SJSA1 (cell line): ENCODE data around the gene DCHS1. TPM values are rescaled to one million over a fixed set of nuclear protein-coding genes. Genes with fewer than 3 reads are reported as not detected.

ENCODE experiments used
- DNase-seq, 2 experiments: peaks; one replicate each; pipeline ENCODE4 v3.0.0-alpha.2; 2015 to 2020; ENCODE audit warnings: low spot score in 2 of 2, low read depth in 1 of 2
- H3K27ac ChIP-seq: fragments of 250-450 bp; sonication (Bioruptor Pico); 2 replicates; pipeline ENCODE4 v1.5.1; 2020; ENCODE audit warnings: mild to moderate bottlenecking, moderate library complexity
- H3K27me3 ChIP-seq: fragments of 250-450 bp; sonication (Bioruptor Pico); replicated peaks from 2 replicates; pipeline ENCODE4 v1.5.1; 2020; ENCODE audit warnings: mild to moderate bottlenecking, moderate library complexity
- H3K36me3 ChIP-seq: fragments of 250-450 bp; sonication (Bioruptor Pico); 2 replicates; pipeline ENCODE4 v1.5.1; 2020; ENCODE audit warnings: mild to moderate bottlenecking
- H3K4me1 ChIP-seq: fragments of 250-450 bp; sonication (Bioruptor Pico); replicated peaks from 2 replicates; pipeline ENCODE4 v1.6.1; 2021; ENCODE audit warnings: mild to moderate bottlenecking
- H3K4me3 ChIP-seq: fragments of 250-450 bp; sonication (Bioruptor Pico); 2 replicates; pipeline ENCODE4 v1.5.1; 2020; ENCODE audit warnings: mild to moderate bottlenecking
- H3K9me3 ChIP-seq: fragments of 250-450 bp; sonication (Bioruptor Pico); replicated peaks from 2 replicates; pipeline ENCODE4 v1.5.1; 2020; ENCODE audit warnings: mild to moderate bottlenecking
- total RNA-seq: library from RNA; depleted of rRNA; stranded (reverse); fragments of >200 nt; shearing (Covaris generic); gene quantifications from 2 replicates; pipeline ENCODE4 v1.2.3, GENCODE V29; 2014

Gene DCHS1
- total RNA-seq, 1 experiment from 2014 or later = 12.0 TPM

DNA sequence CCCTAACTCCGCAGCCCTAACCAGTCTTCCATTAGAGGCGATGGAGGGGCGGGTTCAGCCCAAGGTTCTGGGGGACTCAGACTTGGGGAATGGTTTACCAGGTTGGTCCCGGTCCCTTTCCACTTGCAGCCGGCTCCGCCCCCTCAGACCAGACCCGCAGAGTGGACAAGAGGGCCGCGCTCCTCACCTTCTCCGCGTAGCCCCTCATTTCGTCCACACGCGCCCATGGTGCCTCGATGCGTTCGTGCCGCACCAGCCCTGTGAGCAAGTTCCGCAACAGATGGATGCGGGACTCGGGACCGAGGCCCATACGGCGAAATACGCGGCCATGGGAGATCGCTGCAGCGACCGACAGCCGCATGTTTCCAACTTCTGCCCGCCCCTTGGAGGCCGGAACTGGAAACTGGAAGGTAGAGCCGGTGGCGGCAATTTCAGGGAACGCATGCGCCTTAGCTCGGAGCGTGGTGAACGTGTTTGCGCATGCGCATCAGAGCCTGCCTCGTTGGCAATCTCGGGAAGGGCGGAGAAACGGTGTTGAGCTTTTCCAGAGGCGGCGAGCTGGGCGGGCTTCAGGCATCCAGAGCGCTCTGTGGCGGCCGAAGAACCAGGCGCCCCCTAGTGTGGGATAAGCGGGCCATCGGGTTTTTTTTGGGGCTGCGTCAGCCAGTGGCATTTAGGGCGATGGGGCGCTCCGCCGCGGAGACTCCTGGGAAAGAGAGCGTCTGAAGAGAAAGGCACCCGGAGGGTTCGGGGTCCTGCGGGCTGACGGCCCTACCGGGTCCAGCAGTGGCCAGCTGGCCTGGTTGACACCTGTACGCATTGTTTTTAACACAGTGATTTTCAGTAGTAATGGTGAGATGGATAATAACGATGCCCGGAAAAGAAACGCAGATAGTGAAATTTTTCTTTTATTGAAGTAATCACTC, 27.6 kb upstream of the DCHS1 start, which contains the start of gene MRPL17:
TSS of gene MRPL17 (minus strand) at position 405 of the 926 bp plus-strand sequence. CDS start at position 361, 44 bp downstream.
- no peaks in the 10 kb centered on the region for H3K27me3 ChIP-seq
- peak within 1 kb of the TSS; percentile 21; the same call in 1 of the 2 replicates for H3K27ac ChIP-seq
- H3K36me3 ChIP-seq = peaks cover 20% of the 10 kb centered on the region
- H3K9me3 ChIP-seq = no peaks in the 10 kb centered on the region
- peak; percentile 89 to 96 for DNase-seq
- H3K4me1 ChIP-seq = no peaks in the 10 kb centered on the region
- peak within 1 kb of the TSS; percentile 69 for H3K4me3 ChIP-seq

DNA sequence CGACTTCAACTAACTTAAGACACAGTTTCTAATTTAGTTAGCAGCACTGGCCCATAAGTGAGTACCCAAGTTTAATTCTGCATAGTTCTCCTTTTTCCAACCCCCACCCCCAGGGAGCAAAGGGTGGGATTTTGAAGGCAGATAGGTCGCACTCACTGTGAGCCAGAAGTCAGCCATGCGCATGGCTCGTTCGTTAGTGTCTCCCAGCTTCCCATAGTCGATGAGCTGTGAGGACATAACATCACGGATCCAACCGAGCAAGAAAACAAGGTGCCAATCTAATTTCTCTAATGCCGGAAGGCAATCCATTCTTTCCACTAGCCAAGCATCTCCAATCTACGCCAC, 27.0 kb upstream of the DCHS1 start:
- Histone ChIP-seq H3K9me3 (no peaks in the 10 kb centered on the region), H3K4me3 (peak overlapping the region; percentile 69), H3K4me1 (no peaks in the 10 kb centered on the region), H3K27me3 (no peaks in the 10 kb centered on the region), H3K27ac (peak overlapping the region; percentile 21; the same call in 1 of the 2 replicates), H3K36me3 (peaks cover 20% of the 10 kb centered on the region)
- DNase-seq = no peak

DNA sequence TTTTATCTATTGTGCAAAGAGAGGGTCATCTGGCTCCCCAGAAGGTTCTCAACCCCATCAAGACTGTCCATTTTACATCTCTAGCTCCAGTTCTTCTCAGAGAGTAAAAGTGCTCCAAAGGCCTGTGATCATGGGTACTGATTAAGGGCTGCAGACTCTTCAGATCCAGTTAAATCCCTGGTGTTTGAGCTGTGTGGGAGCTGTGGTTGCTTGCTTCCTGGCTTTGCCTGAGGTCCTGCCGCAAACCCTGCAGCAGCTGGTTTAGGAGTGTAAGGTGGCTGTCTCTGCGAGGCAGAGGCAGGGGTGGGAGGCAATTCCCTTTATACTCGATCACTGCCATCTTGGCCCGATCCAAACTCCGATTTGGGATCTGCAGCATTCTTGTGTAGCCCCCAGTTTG, 26.3 kb upstream of the DCHS1 start:
- H3K27ac ChIP-seq = no peak overlapping the region

DNA sequence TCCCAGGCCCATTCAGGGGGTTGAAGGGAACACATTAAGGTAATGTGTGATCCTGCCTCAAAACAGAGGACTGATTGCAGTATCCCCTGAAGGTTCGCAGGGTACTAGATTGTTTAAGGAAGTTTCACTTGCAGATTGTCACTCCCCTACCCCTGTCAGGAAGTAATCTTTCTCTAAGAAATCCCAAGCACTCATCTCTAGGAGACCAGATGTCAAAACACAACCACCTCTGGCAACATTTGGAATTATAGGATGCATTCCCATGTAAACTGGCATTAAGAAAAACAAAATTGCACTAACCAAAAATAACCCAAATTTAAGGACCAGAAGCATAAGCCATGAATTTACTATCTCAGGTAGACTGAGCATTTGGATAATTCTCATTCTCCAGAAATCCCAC, 25.9 kb upstream of the DCHS1 start:
- H3K27me3 ChIP-seq = no peaks in the 10 kb centered on the region
- no peaks in the 10 kb centered on the region for H3K9me3 ChIP-seq
- no peaks in the 10 kb centered on the region for H3K4me1 ChIP-seq
- no peak overlapping the region for H3K27ac ChIP-seq
- peaks cover 20% of the 10 kb centered on the region for H3K36me3 ChIP-seq
- no peak overlapping the region for H3K4me3 ChIP-seq
- no peak for DNase-seq

More for the DNA sequence above, 26.3 kb upstream of the DCHS1 start:
- Histone ChIP-seq H3K4me1 (no peaks in the 10 kb centered on the region), H3K27me3 (no peaks in the 10 kb centered on the region), H3K36me3 (peaks cover 20% of the 10 kb centered on the region), H3K4me3 (peak overlapping the region; percentile 69), H3K9me3 (no peaks in the 10 kb centered on the region)
- DNase-seq = no peak

DNA sequence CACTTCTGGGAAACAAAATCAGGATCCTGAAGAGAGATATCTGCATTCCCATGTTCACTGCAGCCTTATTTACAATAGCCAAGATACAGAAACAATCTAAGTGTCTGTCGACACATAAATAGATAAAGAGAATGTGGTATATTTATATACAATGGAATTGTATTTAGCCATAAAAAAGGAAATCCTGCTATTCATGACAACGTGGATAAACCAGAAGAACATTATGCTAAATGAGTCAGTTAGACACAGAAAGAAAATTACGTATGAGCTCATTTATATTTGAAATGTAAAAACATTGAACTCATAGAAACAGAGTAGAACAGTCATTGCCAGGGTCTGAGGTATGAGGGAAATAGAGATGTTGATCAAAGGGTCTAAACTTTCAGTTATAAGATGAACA, 21.4 kb upstream of the DCHS1 start:
- Histone ChIP-seq H3K27ac (no peak overlapping the region), H3K36me3 (peaks cover 15% of the 10 kb centered on the region), H3K9me3 (no peaks in the 10 kb centered on the region), H3K4me3 (no peak overlapping the region), H3K4me1 (no peaks in the 10 kb centered on the region), H3K27me3 (no peaks in the 10 kb centered on the region)
- no peak for DNase-seq

DNA sequence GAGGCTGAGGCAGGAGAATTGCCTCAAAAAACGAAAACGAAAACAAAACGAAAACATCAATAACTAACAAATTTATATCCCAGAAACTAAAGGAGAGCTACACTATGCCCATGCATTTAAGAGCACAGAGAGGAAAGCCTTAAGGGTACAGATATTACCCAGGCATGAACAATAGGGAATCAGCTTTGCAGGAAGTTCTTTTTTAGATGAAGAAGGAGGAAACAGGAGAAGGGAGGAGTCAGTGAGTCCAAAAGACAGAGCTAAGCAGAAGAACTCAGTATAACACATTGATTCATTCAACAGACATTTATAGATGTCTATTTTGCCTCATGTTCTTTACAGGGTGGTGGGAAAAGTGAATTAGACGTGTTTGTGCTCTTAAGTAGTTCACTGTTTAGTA, 19.3 kb upstream of the DCHS1 start:
- no peaks in the 10 kb centered on the region for H3K36me3 ChIP-seq
- H3K27ac ChIP-seq = no peak overlapping the region
- H3K27me3 ChIP-seq = no peaks in the 10 kb centered on the region
- DNase-seq = no peak
- no peaks in the 10 kb centered on the region for H3K4me1 ChIP-seq
- H3K4me3 ChIP-seq = no peak overlapping the region
- H3K9me3 ChIP-seq = no peaks in the 10 kb centered on the region

DNA sequence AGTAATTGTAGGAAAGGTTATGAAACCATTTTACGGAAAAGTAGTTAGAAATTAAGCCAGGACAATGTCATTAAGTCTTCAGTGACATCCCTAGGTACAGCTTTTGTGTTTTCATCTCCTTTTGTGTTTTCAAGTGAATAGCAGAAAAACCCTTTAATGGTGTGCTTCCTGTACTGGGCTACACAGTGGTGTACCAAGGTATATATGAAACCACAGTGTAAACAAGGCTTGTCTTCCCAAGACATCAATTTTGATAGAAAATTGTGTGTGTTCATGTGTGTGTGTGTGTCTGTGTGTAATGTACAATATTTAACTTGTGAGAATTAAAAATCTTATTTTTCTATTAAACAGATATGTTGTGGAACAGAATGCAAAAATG, 18.6 kb upstream of the DCHS1 start:
- no peaks in the 10 kb centered on the region for H3K4me1 ChIP-seq
- no peak overlapping the region for H3K4me3 ChIP-seq
- DNase-seq = no peak
- no peaks in the 10 kb centered on the region for H3K9me3 ChIP-seq
- H3K36me3 ChIP-seq = no peaks in the 10 kb centered on the region
- no peak overlapping the region for H3K27ac ChIP-seq
- no peaks in the 10 kb centered on the region for H3K27me3 ChIP-seq

DNA sequence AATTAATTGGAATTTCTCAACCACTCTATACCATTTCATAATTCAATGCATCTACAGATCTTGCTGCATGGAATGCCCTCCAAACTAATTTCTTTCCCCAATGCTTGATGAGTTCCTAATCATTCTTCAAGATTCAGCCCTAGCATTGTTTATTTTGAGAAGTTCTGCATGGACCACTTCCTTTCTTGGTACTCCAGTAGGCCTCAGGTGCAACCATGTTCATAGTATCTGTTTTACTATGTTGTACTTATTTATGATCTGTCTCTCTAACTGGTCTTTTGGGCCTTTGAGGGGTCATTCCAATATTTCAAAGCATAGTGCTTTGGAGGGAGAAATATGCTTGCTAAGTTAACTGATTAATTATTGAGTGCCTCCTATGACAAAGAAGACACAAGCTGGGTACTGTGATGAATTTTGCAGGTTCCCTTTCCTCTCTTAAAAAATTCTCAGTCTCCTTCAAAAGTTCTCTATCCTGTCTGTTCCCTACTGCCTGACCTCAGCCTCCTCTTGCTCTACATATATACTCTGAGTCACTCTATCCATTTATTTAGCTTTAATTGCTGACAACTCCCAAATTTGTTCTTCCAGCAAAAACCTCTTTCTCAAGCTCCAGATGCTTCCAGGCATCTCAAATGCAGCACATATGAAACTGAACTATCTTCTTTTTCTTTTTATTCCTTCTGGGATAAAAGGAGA, 18.1 kb upstream of the DCHS1 start:
- no peaks in the 10 kb centered on the region for H3K4me1 ChIP-seq
- H3K4me3 ChIP-seq = no peak overlapping the region
- no peaks in the 10 kb centered on the region for H3K36me3 ChIP-seq
- H3K9me3 ChIP-seq = no peaks in the 10 kb centered on the region
- H3K27me3 ChIP-seq = no peaks in the 10 kb centered on the region
- H3K27ac ChIP-seq = no peak overlapping the region
- DNase-seq = no peak

DNA sequence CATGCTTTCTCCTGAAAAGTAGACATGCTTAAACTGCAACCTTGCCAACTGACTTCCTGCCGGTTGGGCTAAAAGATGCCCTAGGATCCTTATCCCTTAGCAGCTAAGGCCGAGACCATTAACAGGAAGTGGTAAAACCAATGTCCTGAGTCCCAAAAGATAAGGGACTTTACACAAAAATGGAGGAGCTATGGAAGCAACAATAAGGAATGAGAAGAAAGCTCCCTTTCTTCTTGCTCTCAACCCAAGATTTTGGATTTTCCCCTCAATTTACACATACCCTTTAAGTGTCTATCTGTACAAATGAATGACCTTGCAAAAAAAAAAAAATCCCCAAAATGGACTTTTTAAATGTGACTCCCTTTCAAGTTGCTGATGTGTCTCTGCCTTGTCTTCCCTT, 16.4 kb upstream of the DCHS1 start:
- Histone ChIP-seq H3K36me3 (no peaks in the 10 kb centered on the region), H3K4me3 (no peak overlapping the region), H3K27ac (no peak overlapping the region), H3K27me3 (no peaks in the 10 kb centered on the region), H3K9me3 (no peaks in the 10 kb centered on the region), H3K4me1 (no peaks in the 10 kb centered on the region)
- DNase-seq = no peak

DNA sequence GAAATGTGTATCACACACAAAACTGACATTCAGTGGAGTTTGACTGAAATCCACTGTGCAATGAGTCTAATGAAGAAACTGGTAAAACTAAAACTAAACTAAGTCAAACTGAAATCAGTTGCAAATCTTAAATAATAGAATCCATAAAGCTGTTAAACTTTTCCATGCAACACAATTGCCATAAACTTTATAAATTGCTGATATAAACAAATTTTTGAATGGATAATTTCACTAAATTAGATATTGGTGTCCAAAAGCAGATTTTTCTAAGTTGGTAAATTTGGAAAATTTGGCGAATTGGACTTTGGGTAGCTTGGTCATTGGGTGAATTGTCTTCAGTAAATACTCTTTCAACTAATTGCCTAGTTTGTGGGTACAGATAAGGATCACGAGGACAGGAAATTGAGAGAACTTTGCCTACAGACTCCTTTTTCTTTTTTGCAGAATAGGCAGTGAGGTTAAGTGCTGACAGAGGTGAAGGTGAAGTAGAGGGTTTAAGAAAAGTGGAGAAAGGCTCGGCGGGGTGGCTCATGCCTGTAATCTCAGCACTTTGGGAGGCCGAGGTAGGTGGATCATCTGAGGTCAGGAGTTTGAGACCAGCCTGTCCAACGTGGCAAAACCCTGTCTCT, 14.7 kb upstream of the DCHS1 start:
- Histone ChIP-seq H3K4me3 (no peak overlapping the region), H3K36me3 (no peaks in the 10 kb centered on the region), H3K9me3 (no peaks in the 10 kb centered on the region), H3K4me1 (no peaks in the 10 kb centered on the region), H3K27ac (no peak overlapping the region), H3K27me3 (no peaks in the 10 kb centered on the region)
- DNase-seq = no peak

DNA sequence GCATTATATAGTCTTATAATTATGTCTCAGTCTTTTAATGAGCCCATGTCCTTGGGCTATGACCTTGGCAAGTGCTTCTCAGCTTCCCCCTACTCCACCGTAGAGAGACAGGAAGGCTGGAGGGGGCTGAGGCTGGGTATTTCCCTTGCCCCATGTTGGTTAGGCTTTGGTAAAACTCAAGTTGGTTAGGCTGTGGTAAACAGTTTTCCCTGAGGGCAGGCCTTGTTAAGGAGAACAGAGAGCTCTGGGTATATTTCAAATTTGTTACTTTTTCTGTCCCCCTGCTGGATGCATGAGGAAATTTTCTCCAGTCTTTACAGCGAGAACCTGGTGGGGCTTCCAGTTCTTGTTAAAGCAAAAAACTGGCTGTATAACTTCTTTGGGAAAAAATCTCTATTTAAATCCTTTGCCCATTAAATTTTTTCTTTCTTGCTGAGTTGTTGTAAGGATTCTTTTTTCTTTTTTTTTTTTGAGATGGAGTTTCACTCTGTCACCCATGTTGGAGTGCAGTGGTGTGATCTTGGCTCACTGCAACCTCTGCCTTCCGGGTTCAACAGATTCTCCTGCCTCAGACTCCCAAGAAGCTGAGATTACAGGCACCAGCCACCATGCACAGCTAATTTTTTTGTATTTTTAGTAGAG, 12.2 kb upstream of the DCHS1 start:
- Histone ChIP-seq H3K27me3 (no peaks in the 10 kb centered on the region), H3K9me3 (no peaks in the 10 kb centered on the region), H3K4me1 (no peaks in the 10 kb centered on the region), H3K36me3 (no peaks in the 10 kb centered on the region), H3K4me3 (no peak overlapping the region), H3K27ac (no peak overlapping the region)
- no peak for DNase-seq

DNA sequence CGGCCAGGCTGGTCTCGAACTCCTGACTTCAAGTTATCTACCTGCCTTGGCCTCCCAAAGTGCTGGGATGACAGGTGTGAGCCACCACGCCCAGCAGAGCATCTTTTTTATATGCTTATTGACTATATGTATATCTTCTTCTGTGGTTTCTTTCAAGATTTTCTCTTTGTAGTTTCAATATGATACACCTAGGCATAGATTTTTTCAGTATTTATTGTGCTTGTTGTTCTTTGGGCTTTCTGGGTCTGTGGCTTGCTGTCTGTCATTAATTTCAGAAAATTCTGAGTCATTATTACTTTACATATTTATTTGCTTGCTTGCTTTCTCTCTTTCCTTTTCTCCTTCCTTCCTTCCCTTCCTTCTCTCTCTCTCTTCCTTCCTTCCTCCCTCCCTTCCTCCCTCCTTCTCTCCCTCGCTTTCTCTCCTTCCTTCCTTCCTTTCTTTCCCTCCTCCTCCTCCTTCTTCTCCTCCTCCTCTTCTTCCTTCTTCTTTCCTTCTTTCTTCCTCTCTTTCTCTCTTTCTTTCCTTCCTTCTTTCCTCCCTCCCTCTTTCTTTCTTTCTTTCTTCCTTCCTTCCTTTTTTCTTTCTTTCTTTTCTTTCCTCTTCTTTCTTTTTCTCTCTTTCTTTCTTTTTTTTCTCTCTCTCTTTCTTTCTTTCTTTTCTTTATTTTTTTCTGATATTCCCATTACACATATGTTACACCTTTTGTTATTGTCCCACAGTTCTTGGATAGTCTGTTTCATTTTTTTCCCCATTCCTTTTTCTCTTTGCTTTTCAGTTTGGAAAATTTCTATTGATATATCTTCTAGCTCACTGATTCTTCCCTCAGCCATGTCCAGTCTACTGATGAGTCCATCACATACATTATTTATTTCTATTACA, 10.9 kb upstream of the DCHS1 start:
- no peak overlapping the region for H3K4me3 ChIP-seq
- DNase-seq = no peak
- no peaks in the 10 kb centered on the region for H3K27me3 ChIP-seq
- H3K27ac ChIP-seq = no peak overlapping the region
- H3K4me1 ChIP-seq = no peaks in the 10 kb centered on the region
- no peaks in the 10 kb centered on the region for H3K36me3 ChIP-seq
- no peaks in the 10 kb centered on the region for H3K9me3 ChIP-seq

DNA sequence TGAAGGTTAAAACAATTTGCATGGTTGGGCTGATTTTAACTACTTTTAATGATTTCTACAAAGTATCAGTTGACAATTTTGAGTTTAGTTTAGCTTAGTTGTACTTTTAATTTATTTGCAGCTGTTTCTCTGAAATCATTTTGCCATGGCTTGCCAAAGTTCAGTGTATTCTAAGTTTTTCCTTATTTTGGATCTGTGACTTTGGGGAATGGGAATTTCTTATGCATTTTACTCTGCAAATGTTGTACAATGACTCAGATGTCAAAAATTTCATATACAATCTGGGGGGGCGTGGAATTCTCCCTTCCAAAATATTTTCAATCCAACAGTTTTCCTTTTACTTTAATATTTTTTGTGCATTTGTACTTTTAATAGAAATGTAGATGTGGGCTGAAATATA, 8.9 kb upstream of the DCHS1 start:
- Histone ChIP-seq H3K27ac (no peak overlapping the region), H3K36me3 (no peaks in the 10 kb centered on the region), H3K9me3 (no peaks in the 10 kb centered on the region), H3K27me3 (no peaks in the 10 kb centered on the region), H3K4me3 (no peak overlapping the region), H3K4me1 (no peaks in the 10 kb centered on the region)
- DNase-seq = no peak
